Measurements from ENCODE around the gene ITGA8. TPM values are rescaled to one million over a fixed set of nuclear protein-coding genes. Genes with fewer than 3 reads are reported as not detected.

Gene ITGA8
- total RNA-seq, 1 donor from 2014 or later: not detected

- no peak for DNase-seq
- Mint-ChIP-seq H3K27ac (no peak overlapping the region), H3K4me3 (no peak overlapping the region), H3K4me1 (no peaks in the 10 kb centered on the region), H3K27me3 (no peaks in the 10 kb centered on the region), H3K36me3 (ENCODE audit: low read depth) (no peaks in the 10 kb centered on the region), H3K9me3 (no peaks in the 10 kb centered on the region)
- intact Hi-C loops (cut with micrococcal nuclease): no loop called here
- ChIA-PET CTCF (no interaction called here), POLR2A (no interaction called here)
- TF ChIP-seq CTCF (IDR thresholded peaks at IDR 0.05): no peak
- no peak for ATAC-seq (ENCODE audit: low read depth)
These were observed 187.6 kb downstream of the ITGA8 start for GRCh38 chr10:15531927-15532722.

GRCh38 chr10:15528859-15529239 is 190.9 kb downstream of the ITGA8 start:
- intact Hi-C loops (cut with micrococcal nuclease): no loop called here
- Mint-ChIP-seq H3K9me3 (no peaks in the 10 kb centered on the region), H3K27me3 (no peaks in the 10 kb centered on the region), H3K4me3 (no peak overlapping the region), H3K4me1 (no peaks in the 10 kb centered on the region), H3K36me3 (ENCODE audit: low read depth) (no peaks in the 10 kb centered on the region), H3K27ac (no peak overlapping the region)
- ChIA-PET POLR2A (no interaction called here), CTCF (no interaction called here)
- no peak for TF ChIP-seq CTCF (IDR thresholded peaks at IDR 0.05)
- ATAC-seq (ENCODE audit: low read depth) (no peak), DNase-seq (no peak)

GRCh38 chr10:15526754-15527153 is 193.0 kb downstream of the ITGA8 start:
- DNase-seq: no peak
- ChIA-PET CTCF (no interaction called here), POLR2A (no interaction called here)
- Mint-ChIP-seq H3K4me1 (no peaks in the 10 kb centered on the region), H3K27me3 (no peaks in the 10 kb centered on the region), H3K9me3 (no peaks in the 10 kb centered on the region), H3K4me3 (no peak overlapping the region), H3K27ac (no peak overlapping the region), H3K36me3 (ENCODE audit: low read depth) (no peaks in the 10 kb centered on the region)
- no peak for ATAC-seq (ENCODE audit: low read depth)
- intact Hi-C loops (cut with micrococcal nuclease): no loop called here
- no peak for TF ChIP-seq CTCF (IDR thresholded peaks at IDR 0.05)

- no peak for ATAC-seq (ENCODE audit: low read depth)
- Mint-ChIP-seq H3K27ac (no peak overlapping the region), H3K4me1 (no peaks in the 10 kb centered on the region), H3K36me3 (ENCODE audit: low read depth) (no peaks in the 10 kb centered on the region), H3K27me3 (peaks cover 2% of the 10 kb centered on the region), H3K4me3 (no peak overlapping the region), H3K9me3 (peaks cover 3% of the 10 kb centered on the region)
- ChIA-PET CTCF (no interaction called here), POLR2A (no interaction called here)
- intact Hi-C loops (cut with micrococcal nuclease): no loop called here
- no peak for DNase-seq
- no peak for TF ChIP-seq CTCF (IDR thresholded peaks at IDR 0.05)
These were observed 198.3 kb downstream of the ITGA8 start for GRCh38 chr10:15521328-15521903.

GRCh38 chr10:15518250-15518649 is 201.5 kb downstream of the ITGA8 start:
- intact Hi-C loops (cut with micrococcal nuclease): no loop called here
- H3K36me3 Mint-ChIP-seq (ENCODE audit: low read depth): no peaks in the 10 kb centered on the region
- POLR2A ChIA-PET: no interaction called here
- no peak for TF ChIP-seq CTCF (IDR thresholded peaks at IDR 0.05)
- no peak for DNase-seq
- H3K4me1 Mint-ChIP-seq: no peaks in the 10 kb centered on the region
- no peak overlapping the region for H3K27ac Mint-ChIP-seq
- no peak for ATAC-seq (ENCODE audit: low read depth)
- peaks cover 2% of the 10 kb centered on the region for H3K27me3 Mint-ChIP-seq
- H3K4me3 Mint-ChIP-seq: no peak overlapping the region
- CTCF ChIA-PET: no interaction called here
- peaks cover 3% of the 10 kb centered on the region for H3K9me3 Mint-ChIP-seq

All from activated B cell treated with CpG ODN at 0.5 μM for 24 hours (primary cell).